K562 (cell line): ENCODE results near the gene DESI1. TPM values are rescaled to one million over a fixed set of nuclear protein-coding genes. Genes with fewer than 3 reads are reported as not detected.

ENCODE experiments used
- ATAC-seq: fragments of 200-7000 bp; cut with Tn5 transposase; 3 replicates; pipeline ENCODE4 v1.9.1; 2020; ENCODE audit warnings: moderate library complexity
- BruUV-seq: library from RNA; stranded (reverse); fragments of 400-500 nt; replicated peaks from 2 replicates; lab custom pipeline; 2021; lab: Mats Ljungman, UMichigan
- CTCF ChIA-PET: fragments of 300-600 bp; formaldehyde crosslinking; extraction: SDS; loops from one replicate; lab custom pipeline; 2021; ENCODE audit warnings: low intra/inter-chr PET ratio; lab: Yijun Ruan, JAX
- POLR2A ChIA-PET: fragments of 300-600, 350-650 bp; sonication (Branson Sonifier 250); formaldehyde crosslinking; extraction: SDS; loops from one replicate; lab custom pipeline; 2021; ENCODE audit warnings: antibody characterized with exemption, inconsistent platforms; lab: Yijun Ruan, JAX
- DNase-seq, 4 experiments: peaks; one replicate each; pipeline versions ENCODE4 v3.0.0 to v3.0.0-alpha.2; 2011 to 2018; ENCODE audit warnings: low spot score in 3 of 4, mixed read lengths in 3 of 4; ENCODE audit errors: extremely low read depth in 1 of 4
- FAIRE-seq: peaks from 2 replicates; lab custom pipeline; 2011; peaks lifted over from hg19 to GRCh38; lab: Jason Lieb, UNC
- H2AFZ ChIP-seq: 2 replicates; pipeline ENCODE4 v1.6.0; 2011; ENCODE audit warnings: low read depth, low read length, control low read depth, inconsistent platforms
- H3K27ac ChIP-seq: fragments of 200-600 bp; 3 replicates; pipeline ENCODE4 v1.8.0; 2011; ENCODE audit warnings: low read depth, mild to moderate bottlenecking, control low read depth, inconsistent platforms, low read length, moderate library complexity, mixed read lengths; ENCODE audit errors: extremely low read depth
- H3K27me3 ChIP-seq, 2 experiments: fragments of 300-600 bp in 1 of 2; 2 replicates in 1 of 2; 3 replicates in 1 of 2; pipeline versions ENCODE4 v1.6.0 to v1.8.0; 2011; ENCODE audit warnings: inconsistent platforms in 2 of 2, low read length in 2 of 2, mild to moderate bottlenecking in 1 of 2, mixed read lengths in 1 of 2, moderate library complexity in 1 of 2; ENCODE audit not compliant: control insufficient read depth in 2 of 2, insufficient read depth in 2 of 2
- H3K36me3 ChIP-seq: fragments of 300-600 bp; 3 replicates; pipeline ENCODE4 v1.8.0; 2011; ENCODE audit warnings: mild to moderate bottlenecking, low read length, inconsistent platforms; ENCODE audit not compliant: control insufficient read depth, insufficient read depth
- H3K4me1 ChIP-seq, 2 experiments: fragments of 200-600 bp in 1 of 2; replicated peaks in 1 of 2; 2 replicates in 1 of 2; 3 replicates in 1 of 2; pipeline versions ENCODE4 v1.5.1 to v1.8.0; 2011; ENCODE audit warnings: inconsistent platforms in 2 of 2, low read length in 2 of 2, mild to moderate bottlenecking in 1 of 2, mixed read lengths in 1 of 2, moderate library complexity in 1 of 2; ENCODE audit not compliant: control insufficient read depth in 2 of 2, insufficient read depth in 2 of 2
- H3K4me2 ChIP-seq: 2 replicates; pipeline ENCODE4 v1.6.1; 2011; ENCODE audit warnings: low read length, control low read depth, inconsistent platforms, mixed read lengths; ENCODE audit not compliant: insufficient read depth
- H3K4me3 ChIP-seq: fragments of 200-600 bp; sonication (generic), shearing (Covaris generic); 2 replicates; pipeline ENCODE4 v1.5.1; 2016; ENCODE audit warnings: control low read depth, inconsistent platforms
- H3K79me2 ChIP-seq: fragments of 200-600 bp; 3 replicates; pipeline ENCODE4 v1.8.0; 2011; ENCODE audit warnings: low read length, inconsistent platforms; ENCODE audit not compliant: control insufficient read depth, insufficient read depth
- H3K9ac ChIP-seq, 2 experiments: 2 replicates each; pipeline versions ENCODE4 v1.6.0 to v1.6.1; 2011; ENCODE audit warnings: low read depth in 2 of 2, low read length in 2 of 2, control low read depth in 1 of 2, inconsistent platforms in 1 of 2, mild to moderate bottlenecking in 1 of 2, mixed read lengths in 1 of 2; ENCODE audit not compliant: insufficient read depth in 1 of 2
- H3K9me1 ChIP-seq: one replicate; pipeline ENCODE4 v1.6.0; 2011; ENCODE audit warnings: inconsistent platforms, mild to moderate bottlenecking, low read length, moderate library complexity; ENCODE audit not compliant: control insufficient read depth, insufficient read depth
- H3K9me3 ChIP-seq: replicated peaks from 2 replicates; pipeline ENCODE4 v1.5.1; 2011; ENCODE audit warnings: low read depth, low read length, inconsistent platforms; ENCODE audit not compliant: control insufficient read depth, insufficient read depth
- H4K20me1 ChIP-seq: replicated peaks from 2 replicates; pipeline ENCODE4 v1.6.1; 2011; ENCODE audit warnings: low read length, inconsistent platforms, mixed read lengths; ENCODE audit not compliant: control insufficient read depth, insufficient read depth
- ERF ChIP-seq: fragments of 450-650 bp; formaldehyde crosslinking; IDR thresholded peaks from 2 replicates; pipeline ENCODE4 v1.4.0; 2020; ENCODE audit warnings: mild to moderate bottlenecking, mixed read lengths
- FOXA1 ChIP-seq: fragments of 450-650 bp; IDR thresholded peaks from 2 replicates; pipeline ENCODE4 v1.6.1; 2016; ENCODE audit warnings: mild to moderate bottlenecking, borderline replicate concordance
- LARP7 ChIP-seq: fragments of 450-650 bp; IDR thresholded peaks from 2 replicates; pipeline ENCODE4 v1.6.1; 2016
- NUFIP1 ChIP-seq: fragments of 450-650 bp; IDR thresholded peaks from 2 replicates; pipeline ENCODE4 v1.6.1; 2018; ENCODE audit not compliant: partially characterized antibody
- POLR2A ChIP-seq: fragments of 450-650 bp; conservative IDR thresholded peaks from 2 replicates; pipeline ENCODE4 v1.6.1; 2016
- PTBP1 ChIP-seq: fragments of 200-400 bp; formaldehyde crosslinking; IDR thresholded peaks from 2 replicates; pipeline ENCODE4 v1.6.1; 2017; ENCODE audit warnings: low read depth, low read length
- SP1 ChIP-seq: sonication (generic); formaldehyde crosslinking; IDR thresholded peaks from 2 replicates; pipeline ENCODE4 v1.8.1; 2022; ENCODE audit warnings: mild to moderate bottlenecking, missing genetic modification reagents
- ZNF184 ChIP-seq: sonication (generic); formaldehyde crosslinking; IDR thresholded peaks from 2 replicates; pipeline ENCODE4 v1.5.0; 2020; ENCODE audit warnings: missing genetic modification reagents
- ZNF511 ChIP-seq: sonication (generic); formaldehyde crosslinking; IDR thresholded peaks from 2 replicates; pipeline ENCODE4 v1.8.0; 2022; ENCODE audit warnings: mild to moderate bottlenecking, missing genetic modification reagents
- ZNF780A ChIP-seq: fragments of 250-450 bp; sonication (Bioruptor Pico); IDR thresholded peaks from 2 replicates; pipeline ENCODE4 v1.5.0; 2021; ENCODE audit warnings: mild to moderate bottlenecking
- WGBS: fragments of 100-300 bp; shearing (Covaris generic); methylation state at CpG from one replicate; pipeline ENCODE4 v1.1.6; 2016; ENCODE audit warnings: low coverage, mixed read lengths; ENCODE audit not compliant: insufficient coverage; ENCODE audit errors: missing lambda C conversion rate; 5-methylcytosine and 5-hydroxymethylcytosine counted together
- in situ Hi-C: fragments of 300-500 bp; cut with MboI; formaldehyde crosslinking; loops from 4 replicates; pipeline ENCODE4 v1.15.0; 2018; ENCODE audit warnings: inconsistent platforms, mixed read lengths
- intact Hi-C: fragments of 100-400 bp; cut with micrococcal nuclease; formaldehyde crosslinking; loops from 2 replicates; pipeline ENCODE4 v1.14.2; 2022
- polyA plus RNA-seq, 8 experiments: library from polyadenylated mRNA; depleted of rRNA in 4 of 8; stranded (reverse) in 5 of 8; unstranded in 3 of 8; fragments of >200 nt; fragmentation: Nextera tagmentation in 2 of 8; fragmentation: Illumina TruSeq in 1 of 8; extraction: Ambion mirVana in 2 of 8; extraction: Trizol in 1 of 8; gene quantifications; 2 replicates each; pipeline versions ENCODE4 v1.2.1 to v1.2.3, GENCODE V29; 2011 to 2014; ENCODE audit warnings: inconsistent platforms in 1 of 8, missing spikeins in 1 of 8
- total RNA-seq, 7 experiments: library from RNA; depleted of rRNA in 6 of 7; stranded (reverse); fragments of >200 nt in 6 of 7; fragmentation: Illumina TruSeq in 2 of 7; extraction: Trizol in 2 of 7; gene quantifications; 2 replicates each; pipeline versions ENCODE4 v1.2.1 to v1.2.3, GENCODE V29; 2011 to 2021; ENCODE audit warnings: low replicate concordance in 1 of 7
- TF ChIP-seq, protein P1 (sequence below): fragments of 250-450 bp; sonication (Bioruptor Pico); IDR thresholded peaks from 2 replicates; pipeline ENCODE4 v1.6.1; 2021; ENCODE audit warnings: mild to moderate bottlenecking

The DESI1 gene
- total and polyA plus RNA-seq, 9 of the 15 experiments (the other 6 are each of a cell fraction or from before 2014, with no cell fraction given): 7.2 to 45.9 (median 29.8) TPM

DNA sequence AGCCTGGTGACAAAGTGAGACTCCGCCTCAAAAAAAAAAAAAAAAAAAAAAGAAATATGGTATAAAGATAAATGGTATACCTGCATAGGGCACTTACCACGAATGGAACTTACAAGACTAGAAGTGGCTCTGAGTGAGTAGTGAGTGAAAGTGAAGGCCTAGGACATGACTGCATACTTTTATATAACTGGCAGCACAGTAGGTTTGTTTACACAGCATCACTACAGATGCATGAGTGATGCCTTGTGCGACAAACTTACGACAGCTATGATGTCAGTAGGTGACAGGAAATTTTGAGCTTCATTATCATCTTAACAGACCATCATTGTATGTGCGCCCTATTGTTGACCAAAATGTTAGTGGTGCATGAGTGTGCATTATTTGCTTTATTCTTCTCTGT lies 17.9 kb upstream of the DESI1 start:
- Histone ChIP-seq H3K27ac (no peak overlapping the region), H3K36me3 (peaks cover 84% of the 10 kb centered on the region), H2AFZ (no peak overlapping the region), H3K79me2 (peaks cover 8% of the 10 kb centered on the region), H3K4me1 (no peaks in the 10 kb centered on the region), H3K4me2 (no peak overlapping the region), H3K9ac (no peak overlapping the region), H3K9me3 (no peaks in the 10 kb centered on the region), H3K9me1 (no peaks in the 10 kb centered on the region), H4K20me1 (no peaks in the 10 kb centered on the region), H3K4me3 (no peak overlapping the region), H3K27me3 (no peaks in the 10 kb centered on the region)
- no peak for DNase-seq
- intact Hi-C loops (no loop called here), in situ Hi-C loops (no loop called here)
- TF ChIP-seq FOXA1: no peak
- TF ChIP-seq ZNF780A (CRISPR knock-in tag): no peak
- TF ChIP-seq, protein P1, sequence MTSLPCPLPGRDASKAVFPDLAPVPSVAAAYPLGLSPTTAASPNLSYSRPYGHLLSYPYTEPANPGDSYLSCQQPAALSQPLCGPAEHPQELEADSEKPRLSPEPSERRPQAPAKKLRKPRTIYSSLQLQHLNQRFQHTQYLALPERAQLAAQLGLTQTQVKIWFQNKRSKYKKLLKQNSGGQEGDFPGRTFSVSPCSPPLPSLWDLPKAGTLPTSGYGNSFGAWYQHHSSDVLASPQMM (CRISPR knock-in tag): no peak
- no peak for TF ChIP-seq SP1 (CRISPR knock-in tag)
- TF ChIP-seq LARP7: no peak
- TF ChIP-seq ZNF184 (CRISPR knock-in tag): no peak
- TF ChIP-seq ZNF511 (CRISPR knock-in tag): no peak
- no peak for TF ChIP-seq PTBP1
- no peak for TF ChIP-seq POLR2A
- TF ChIP-seq NUFIP1: no peak
- no peak for TF ChIP-seq ERF (CRISPR knock-in tag)
- ATAC-seq: no peak
- ChIA-PET CTCF (no interaction called here), POLR2A (interaction anchor here (1.4 kb wide), 2 partner anchors 8 to 12 kb away, joined by 3 to 4 read pairs; no protein-coding TSS in a partner anchor)
- 71% methylated on average over 4 of the region's 5 CpGs for WGBS
- no TSS peak for BruUV-seq
- FAIRE-seq: no peak
